ENCODE measurements around the gene ADAM19.

The ADAM19 gene

GRCh38 chr5:157558041-157558595, 17.5 kb downstream of the ADAM19 start:
- TF ChIP-seq CTCF (IDR thresholded peaks at IDR 0.05; ENCODE audit: insufficient read depth, low read depth, low read length, missing control alignments), result no peak
- DNase-seq (ENCODE audit: low read depth), result no peak
- no peak overlapping the region for H3K4me3 ChIP-seq (ENCODE audit: low read depth, low read length)

GRCh38 chr5:157556615-157557418, 18.8 kb downstream of the ADAM19 start:
- no peak for TF ChIP-seq CTCF (IDR thresholded peaks at IDR 0.05; ENCODE audit: insufficient read depth, low read depth, low read length, missing control alignments)
- DNase-seq (ENCODE audit: low read depth), result no peak
- H3K4me3 ChIP-seq (ENCODE audit: low read depth, low read length), result no peak overlapping the region

- no peak for TF ChIP-seq CTCF (IDR thresholded peaks at IDR 0.05; ENCODE audit: insufficient read depth, low read depth, low read length, missing control alignments)
- DNase-seq (ENCODE audit: low read depth), result no peak
- H3K4me3 ChIP-seq (ENCODE audit: low read depth, low read length), result no peak overlapping the region
These were observed 20.4 kb downstream of the ADAM19 start for GRCh38 chr5:157555037-157555640.

GRCh38 chr5:157554179-157555036, 21.2 kb downstream of the ADAM19 start:
- peak; percentile 52 for DNase-seq (ENCODE audit: low read depth)
- no peak overlapping the region for H3K4me3 ChIP-seq (ENCODE audit: low read depth, low read length)
- no peak for TF ChIP-seq CTCF (IDR thresholded peaks at IDR 0.05; ENCODE audit: insufficient read depth, low read depth, low read length, missing control alignments)

- no peak overlapping the region for H3K4me3 ChIP-seq (ENCODE audit: low read depth, low read length)
- no peak for DNase-seq (ENCODE audit: low read depth)
- TF ChIP-seq CTCF (IDR thresholded peaks at IDR 0.05; ENCODE audit: insufficient read depth, low read depth, low read length, missing control alignments), result no peak
These were observed 22.9 kb downstream of the ADAM19 start for GRCh38 chr5:157552650-157553049.

GRCh38 chr5:157550663-157551062, 24.9 kb downstream of the ADAM19 start:
- DNase-seq (ENCODE audit: low read depth), result no peak
- no peak for TF ChIP-seq CTCF (IDR thresholded peaks at IDR 0.05; ENCODE audit: insufficient read depth, low read depth, low read length, missing control alignments)
- no peak overlapping the region for H3K4me3 ChIP-seq (ENCODE audit: low read depth, low read length)
